NCI-H748 treated with DMSO at 0.1 percent for 48 hours (cell line): ENCODE data around the gene MEIOSIN.

Source experiments
- DNase-seq: peaks from one replicate; lab custom pipeline; 2025; lab: John Stamatoyannopoulos, UW

MEIOSIN gene

DNA sequence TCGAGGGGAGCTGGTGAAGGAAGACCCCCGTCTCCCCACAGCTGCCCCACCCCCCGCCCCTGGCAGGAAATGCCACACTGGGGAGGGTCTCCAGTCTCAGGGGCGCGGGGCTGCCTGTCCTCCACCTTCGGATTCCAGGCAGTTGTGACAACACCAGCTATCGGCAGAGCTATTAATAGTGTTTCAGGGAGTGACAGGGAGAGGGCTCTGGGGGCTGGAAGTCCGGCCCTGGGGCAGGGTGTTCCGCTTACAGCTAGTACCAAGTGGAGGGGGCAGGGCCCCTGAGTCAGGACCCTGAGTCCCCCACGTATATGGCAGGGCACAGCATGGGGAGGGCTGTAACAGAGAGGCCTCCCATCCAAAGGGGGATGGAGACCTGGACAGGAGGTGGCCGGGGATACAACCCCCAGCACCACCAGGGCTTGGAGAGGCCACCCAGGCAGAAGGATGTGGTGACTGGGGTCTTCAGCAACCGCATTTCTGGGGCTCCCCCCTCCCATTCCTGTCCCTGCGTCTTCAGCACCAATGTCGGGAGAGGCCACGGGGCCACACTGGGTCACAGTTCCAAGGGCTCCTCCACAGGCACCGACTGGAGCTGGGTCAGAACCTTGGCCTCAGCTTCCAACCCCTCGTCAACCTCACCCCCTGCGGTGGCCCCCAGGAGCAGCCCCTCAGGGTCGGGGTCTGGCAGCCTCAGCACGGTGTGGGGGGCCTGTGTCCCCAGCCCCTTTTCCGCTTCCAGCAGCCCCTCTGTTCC lies 31.9 kb downstream of the MEIOSIN start:
- DNase-seq: no peak

DNA sequence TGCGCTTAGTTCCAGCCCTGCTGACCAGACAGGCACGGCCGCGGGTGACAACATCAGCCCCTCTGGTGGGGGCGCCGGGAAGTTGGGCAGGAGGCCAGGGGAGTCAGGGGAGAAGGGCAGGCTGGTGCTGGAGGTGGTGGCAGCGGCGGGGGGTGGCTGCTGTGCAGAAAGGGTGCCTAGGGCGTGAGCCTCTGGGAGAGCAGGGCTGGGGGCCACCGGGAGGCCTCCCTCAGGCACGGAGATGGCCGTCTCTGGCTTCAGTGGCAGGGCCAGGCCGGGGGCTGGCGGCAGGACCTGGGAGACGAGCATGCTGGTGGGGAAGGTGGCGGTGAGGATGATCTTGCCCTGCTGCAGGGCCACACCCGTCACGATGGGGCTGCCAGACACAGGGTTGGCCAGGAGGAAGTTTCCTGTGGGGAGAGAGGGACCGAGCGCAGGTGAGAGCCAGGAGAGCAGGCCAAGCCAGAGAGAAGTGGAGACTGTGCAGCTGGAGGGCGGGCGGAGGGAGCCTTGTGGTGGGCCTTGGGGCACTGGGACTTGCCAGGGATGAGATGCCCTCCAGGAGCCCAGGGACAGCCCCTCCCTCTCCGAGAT lies 32.6 kb downstream of the MEIOSIN start:
- DNase-seq: no peak

- no peak for DNase-seq
Observed at GRCh38 chr19:45766296-45766868, 33.1 kb downstream of the MEIOSIN start.

GRCh38 chr19:45766869-45767346 lies 33.7 kb downstream of the MEIOSIN start:
- no peak for DNase-seq

DNA sequence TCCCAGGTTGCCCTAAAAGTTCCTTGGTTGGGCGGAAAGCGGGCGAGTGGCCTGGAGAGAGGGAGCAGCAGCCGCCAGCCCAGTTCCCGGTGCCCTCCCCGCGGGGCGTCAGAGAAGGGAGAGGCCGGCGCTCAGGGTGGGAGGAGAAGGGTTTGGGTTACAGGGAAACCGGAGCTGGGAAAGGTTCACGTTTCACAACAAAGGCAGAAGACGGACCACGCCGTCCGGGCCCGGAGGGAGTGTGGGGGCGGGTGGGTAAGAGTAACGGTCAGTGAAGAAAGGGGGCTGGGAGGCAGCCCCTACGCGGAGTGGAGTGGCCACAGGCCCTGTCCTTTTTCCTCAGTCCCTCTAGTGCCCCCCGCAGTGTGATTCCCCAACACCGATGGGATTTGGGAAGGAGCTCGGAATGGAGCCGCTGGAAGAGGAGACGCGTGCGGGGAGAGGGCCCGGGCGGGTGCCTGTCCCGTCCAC lies 34.2 kb downstream of the MEIOSIN start:
- DNase-seq: no peak

- peak; percentile 35 for DNase-seq
Observed at GRCh38 chr19:45767881-45768654, 34.8 kb downstream of the MEIOSIN start.

DNA sequence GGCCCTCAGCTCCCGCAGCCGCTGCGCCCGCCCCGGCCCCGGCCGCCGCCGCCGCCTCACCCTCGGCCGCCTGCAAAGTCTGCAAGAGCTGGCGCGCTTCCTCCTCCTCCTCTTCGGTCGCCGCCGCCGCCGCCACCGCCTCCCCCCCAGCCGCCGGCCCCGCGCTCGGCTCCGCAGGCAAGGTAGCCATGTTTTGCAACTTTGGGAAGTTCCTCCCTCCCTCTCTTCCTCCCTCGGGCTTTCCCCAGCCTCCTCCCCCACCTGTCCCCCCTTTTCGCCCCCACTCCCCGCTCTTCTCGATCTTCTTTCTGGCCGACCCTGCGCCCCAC lies 35.4 kb downstream of the MEIOSIN start:
- DNase-seq: no peak

- peak; percentile 94 for DNase-seq
Observed at GRCh38 chr19:45768984-45769782, 35.9 kb downstream of the MEIOSIN start, which contains the start of gene SIX5. TSS of gene SIX5 (minus strand) at chr19:45769252. CDS start at chr19:45768844, 408 bp downstream.

GRCh38 chr19:45769821-45770191 lies 36.6 kb downstream of the MEIOSIN start:
- no peak for DNase-seq

DNA sequence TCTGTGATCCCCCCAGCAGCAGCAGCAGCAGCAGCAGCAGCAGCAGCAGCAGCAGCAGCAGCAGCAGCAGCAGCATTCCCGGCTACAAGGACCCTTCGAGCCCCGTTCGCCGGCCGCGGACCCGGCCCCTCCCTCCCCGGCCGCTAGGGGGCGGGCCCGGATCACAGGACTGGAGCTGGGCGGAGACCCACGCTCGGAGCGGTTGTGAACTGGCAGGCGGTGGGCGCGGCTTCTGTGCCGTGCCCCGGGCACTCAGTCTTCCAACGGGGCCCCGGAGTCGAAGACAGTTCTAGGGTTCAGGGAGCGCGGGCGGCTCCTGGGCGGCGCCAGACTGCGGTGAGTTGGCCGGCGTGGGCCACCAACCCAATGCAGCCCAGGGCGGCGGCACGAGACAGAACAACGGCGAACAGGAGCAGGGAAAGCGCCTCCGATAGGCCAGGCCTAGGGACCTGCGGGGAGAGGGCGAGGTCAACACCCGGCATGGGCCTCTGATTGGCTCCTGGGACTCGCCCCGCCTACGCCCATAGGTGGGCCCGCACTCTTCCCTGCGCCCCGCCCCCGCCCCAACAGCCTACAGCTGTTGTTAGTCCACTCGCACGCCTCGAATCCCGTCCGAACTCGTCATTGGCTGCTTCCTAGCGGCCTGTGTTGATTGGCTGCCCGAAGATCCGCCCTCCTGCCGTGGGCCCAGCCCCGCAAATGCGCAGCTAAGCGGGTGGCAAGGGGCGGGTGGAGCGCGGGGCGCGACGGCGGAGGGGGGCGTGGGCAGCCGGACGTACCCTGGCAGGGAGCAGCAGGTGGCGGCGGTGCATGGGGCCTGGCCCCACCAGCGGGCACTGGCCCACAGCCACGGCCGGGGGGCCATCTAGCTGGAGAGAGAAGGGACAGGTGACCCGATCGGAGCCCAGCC lies 37.2 kb downstream of the MEIOSIN start:
- peak; percentile 97 for DNase-seq

DNA sequence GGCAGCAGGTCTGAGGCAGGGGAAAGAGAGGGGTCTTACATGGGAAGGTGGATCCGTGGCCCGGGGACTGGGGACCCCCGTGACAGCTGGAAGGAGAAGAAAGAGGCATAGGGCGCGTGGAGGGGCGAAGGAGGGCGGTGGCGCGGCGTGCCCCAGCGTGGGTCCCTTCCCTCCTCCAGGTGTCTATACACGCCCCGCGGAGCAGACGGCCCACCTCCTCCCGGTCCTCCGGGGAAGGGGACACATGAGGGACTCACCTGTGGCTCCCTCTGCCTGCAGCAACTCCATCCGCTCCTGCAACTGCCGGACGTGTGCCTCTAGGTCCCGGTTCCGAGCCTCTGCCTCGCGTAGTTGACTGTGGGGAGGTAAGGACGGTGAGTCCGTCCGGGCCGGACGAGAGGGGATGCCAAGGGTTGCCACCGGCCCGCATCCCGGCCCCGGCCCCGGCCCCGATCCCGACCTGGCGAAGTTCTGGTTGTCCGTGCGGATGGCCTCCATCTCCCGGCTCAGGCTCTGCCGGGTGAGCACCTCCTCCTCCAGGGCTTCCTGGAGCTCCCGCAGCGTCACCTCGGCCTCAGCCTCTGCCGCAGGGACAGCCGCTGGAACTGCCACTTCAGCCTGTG lies 38.2 kb downstream of the MEIOSIN start:
- DNase-seq: no peak

DNA sequence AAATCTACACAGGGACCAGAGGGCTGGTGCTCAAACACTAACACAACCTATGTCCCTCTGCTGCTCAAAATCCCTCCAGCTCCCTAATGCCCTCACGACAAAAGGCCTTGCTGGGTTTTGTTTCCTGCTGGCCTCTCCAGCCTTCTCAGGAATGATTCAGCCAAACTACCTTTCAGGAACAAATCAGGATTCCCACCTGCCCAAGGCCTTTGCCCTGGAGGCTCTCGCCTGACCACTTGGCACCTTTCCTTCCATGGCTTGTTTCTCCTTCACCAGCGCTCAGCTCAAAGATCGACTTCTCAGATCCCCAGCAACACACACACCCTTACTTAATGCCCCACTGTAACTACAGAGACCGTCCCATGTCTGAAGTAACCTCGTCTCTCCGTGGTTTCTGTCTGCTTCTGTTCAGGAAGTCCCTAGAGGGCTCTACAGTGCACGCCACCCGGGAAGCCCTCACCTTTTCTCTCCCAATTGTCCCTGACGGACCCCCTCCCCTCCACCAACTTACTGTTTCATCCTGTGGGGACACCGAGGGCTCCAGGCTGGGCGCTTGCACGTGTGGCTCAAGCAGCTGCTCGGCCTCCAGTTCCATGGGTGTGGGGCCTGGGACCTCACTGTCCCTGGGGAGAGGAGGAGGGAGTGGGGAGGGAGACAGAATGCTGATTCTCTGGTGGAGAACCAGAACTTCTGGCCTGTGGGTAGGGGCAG lies 39.0 kb downstream of the MEIOSIN start:
- no peak for DNase-seq

- no peak for DNase-seq
Observed at GRCh38 chr19:45772912-45773311, 39.7 kb downstream of the MEIOSIN start.

DNA sequence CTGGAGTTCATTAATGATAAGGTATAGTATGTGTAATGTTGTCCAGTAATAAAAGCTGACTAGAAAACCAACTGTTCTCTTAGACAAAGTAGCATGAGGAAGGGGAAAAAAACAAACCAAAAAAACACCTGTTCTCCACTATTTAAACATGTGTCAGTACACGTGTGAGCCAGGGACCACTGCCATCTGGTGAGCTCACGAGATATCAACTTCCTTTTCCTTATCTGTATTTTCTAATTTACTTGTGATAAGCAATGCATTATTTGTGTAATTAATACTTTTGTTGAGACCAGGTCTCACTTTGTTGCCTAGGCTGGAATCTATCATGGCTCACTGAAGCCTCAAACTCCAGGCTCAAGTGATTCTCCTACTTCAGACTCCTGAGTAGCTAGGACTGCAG lies 40.1 kb downstream of the MEIOSIN start:
- no peak for DNase-seq

GRCh38 chr19:45774765-45775164 lies 41.5 kb downstream of the MEIOSIN start:
- DNase-seq: no peak

DNA sequence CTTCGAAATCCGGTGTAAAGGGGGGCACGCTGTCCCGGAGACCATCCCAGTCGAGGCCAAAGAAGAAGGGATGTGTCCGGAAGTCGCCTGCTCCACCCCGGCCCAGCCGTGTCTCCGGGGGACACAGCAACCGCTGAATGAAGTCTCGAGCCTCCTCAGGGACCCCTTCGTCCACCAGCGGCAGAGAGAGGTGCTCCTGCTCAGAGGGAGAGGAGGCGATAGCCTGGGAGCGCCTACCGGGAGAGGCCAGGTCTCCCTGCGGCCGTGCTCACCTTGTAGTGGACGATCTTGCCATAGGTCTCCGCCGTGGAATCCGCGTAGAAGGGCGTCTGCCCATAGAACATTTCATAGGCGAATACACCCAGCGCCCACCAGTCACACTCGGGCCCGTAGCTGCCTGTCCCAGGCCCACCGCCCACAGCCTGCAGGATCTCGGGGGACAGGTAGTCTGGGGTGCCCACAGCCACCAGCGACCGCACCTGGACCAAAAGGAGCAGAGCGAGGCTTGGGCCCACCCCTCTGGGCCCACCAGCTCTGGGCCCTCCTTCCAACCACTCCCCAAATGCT lies 44.2 kb downstream of the MEIOSIN start:
- no peak for DNase-seq

DNA sequence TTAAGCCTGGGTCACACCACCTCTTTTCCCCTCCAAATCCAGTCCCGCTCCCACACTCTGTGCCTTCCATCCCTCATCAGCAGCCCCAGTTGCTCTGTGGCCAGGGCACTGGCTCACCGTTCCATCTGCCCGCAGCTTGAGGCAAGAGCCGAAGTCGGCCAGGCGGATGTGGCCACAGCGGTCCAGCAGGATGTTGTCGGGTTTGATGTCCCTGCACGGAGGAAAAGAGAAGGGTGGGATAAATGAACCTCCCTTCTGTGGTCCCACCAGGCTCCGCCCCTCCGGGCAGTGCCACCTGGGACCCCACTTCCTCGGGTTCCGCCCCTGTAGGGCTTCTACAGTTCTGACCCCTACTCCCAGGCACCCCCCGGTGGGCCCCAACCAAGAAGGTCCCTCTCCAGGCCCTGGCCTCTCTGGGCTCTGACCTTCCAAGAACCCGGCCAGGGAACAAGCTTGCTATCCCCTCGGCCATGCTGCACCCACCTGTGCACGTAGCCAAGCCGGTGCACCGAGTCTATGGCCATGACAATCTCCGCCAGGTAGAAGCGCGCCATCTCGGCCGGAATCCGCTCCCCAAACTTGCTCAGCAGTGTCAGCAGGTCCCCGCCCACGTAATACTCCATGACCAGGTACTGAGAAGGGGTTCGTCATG lies 44.9 kb downstream of the MEIOSIN start:
- DNase-seq: no peak
